Cardiac septum (tissue), 1 donor: ENCODE data around the gene FKBP6. TPM values are rescaled to one million over a fixed set of nuclear protein-coding genes. Genes with fewer than 3 reads are reported as not detected.
"Not testable (repeated sequence)": the region's sequence is repeated elsewhere in the genome, so short reads cannot be mapped to it uniquely, and the experiment has no call there.

Experiments
- DNase-seq: peaks from one replicate; pipeline ENCODE4 v3.0.0-alpha.2; 2020; ENCODE audit warnings: low spot score
- intact Hi-C: fragments of 100-400 bp; cut with DNase I; formaldehyde crosslinking; loops from one replicate; pipeline ENCODE4 v1.14.0; 2022
- total RNA-seq: library from RNA; stranded (reverse); fragmentation: NEBNext Ultra II Directional; extraction: Animal tissue kit (Norgen Biotek cat#: 25700); gene quantifications from one replicate; pipeline ENCODE4 v1.2.1, GENCODE V29; 2021
- donor health status: DM: no; HTN: no; CAD: no.

The FKBP6 gene
- total RNA-seq, 1 donor from 2014 or later = not detected

DNA sequence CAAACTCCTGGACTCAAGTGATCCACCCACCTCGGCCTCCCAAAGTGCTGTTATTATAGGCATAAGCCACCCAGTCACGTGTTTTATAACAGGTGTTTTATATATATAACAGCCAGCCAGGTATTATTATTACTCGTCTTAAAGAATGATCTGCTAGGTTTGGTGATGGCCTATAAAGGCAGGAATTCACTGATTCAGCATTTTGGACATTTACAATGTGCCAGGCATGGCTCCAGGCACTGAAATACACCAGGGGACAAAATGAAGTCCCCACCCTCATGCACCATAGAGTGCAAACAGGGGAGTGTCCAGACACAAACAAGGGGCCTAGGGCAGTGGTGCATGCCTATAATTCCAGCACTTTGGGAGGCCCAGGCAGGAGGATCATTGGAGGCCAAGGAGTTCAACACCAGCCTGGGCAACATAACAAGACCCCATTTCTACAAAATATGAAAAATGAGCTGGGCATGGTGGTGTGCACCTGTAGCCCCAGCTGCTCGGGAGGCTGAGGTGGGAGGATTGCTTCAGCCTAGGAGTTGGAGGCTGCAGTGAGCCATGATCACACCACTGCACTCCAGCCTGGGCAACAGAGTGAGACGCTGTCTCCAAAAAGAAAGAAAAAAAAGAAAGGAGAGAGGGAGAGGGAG is 4.4 kb upstream of the FKBP6 start:
- intact Hi-C loops, DNase-seq: not testable (repeated sequence)

DNA sequence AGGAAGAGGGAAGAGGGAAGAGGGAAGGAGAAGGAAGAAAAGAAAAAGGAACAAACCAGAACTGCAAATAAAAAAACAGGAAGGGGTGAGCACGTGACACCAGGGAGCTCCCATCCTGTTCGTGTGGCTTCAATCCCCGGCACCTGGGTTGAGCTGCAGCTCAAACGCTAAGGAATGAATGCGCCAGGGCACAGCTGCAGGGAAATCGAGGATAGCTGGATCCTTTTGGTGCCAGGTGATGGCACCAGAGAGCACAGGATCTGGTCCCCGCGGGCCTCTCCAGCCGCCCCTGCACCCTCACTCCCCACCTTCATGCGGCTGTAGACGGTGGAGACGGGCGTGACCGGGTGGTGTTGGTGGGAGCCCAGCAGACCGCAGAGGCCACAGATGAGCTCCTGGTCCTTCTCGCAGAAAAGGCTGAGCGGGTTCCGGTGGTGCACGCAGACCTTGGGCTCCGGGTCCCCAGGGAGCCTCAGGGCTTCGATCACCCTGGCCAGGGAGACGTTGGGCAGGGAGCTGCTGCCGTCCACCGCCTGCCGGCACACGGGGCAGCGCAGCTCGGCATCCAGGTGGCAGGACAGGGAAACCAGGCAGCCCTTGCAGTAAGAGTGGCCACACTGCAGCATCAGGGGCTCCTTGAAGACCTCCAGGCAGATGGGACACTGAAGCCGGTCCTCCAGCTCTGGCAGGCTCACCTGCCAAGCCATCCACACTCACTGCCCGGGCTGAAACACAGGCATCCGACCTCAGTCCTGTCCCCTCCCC is 3.7 kb upstream of the FKBP6 start:
- intact Hi-C loops = not testable (repeated sequence)
- peak; percentile 78 for DNase-seq

GRCh38 chr7:73325424-73325823 is 2.5 kb upstream of the FKBP6 start:
- DNase-seq, intact Hi-C loops: not testable (repeated sequence)

- intact Hi-C loops, DNase-seq: not testable (repeated sequence)
Observed at GRCh38 chr7:73327449-73327848, 512 bp upstream of the FKBP6 start.

GRCh38 chr7:73328696-73329095 is 735 bp downstream of the FKBP6 start:
- intact Hi-C loops = no loop called here
- no peak for DNase-seq

GRCh38 chr7:73329861-73330581 is 2.1 kb downstream of the FKBP6 start:
- no peak for DNase-seq

GRCh38 chr7:73330772-73331171 is 2.8 kb downstream of the FKBP6 start:
- intact Hi-C loops = no loop called here

More at GRCh38 chr7:73329861-73330581, 2.1 kb downstream of the FKBP6 start:
- intact Hi-C loops = no loop called here

GRCh38 chr7:73332447-73332846 is 4.5 kb downstream of the FKBP6 start:
- intact Hi-C loops = no loop called here
- no peak for DNase-seq

More at GRCh38 chr7:73330772-73331171, 2.8 kb downstream of the FKBP6 start:
- DNase-seq = no peak

- no peak for DNase-seq
- intact Hi-C loops = no loop called here
Observed at GRCh38 chr7:73338321-73338720, 10.4 kb downstream of the FKBP6 start.

GRCh38 chr7:73340514-73340913 is 12.6 kb downstream of the FKBP6 start:
- no peak for DNase-seq
- intact Hi-C loops = loop anchor here (5.0 kb wide), 1 partner anchor 112 kb away; no protein-coding TSS in a partner anchor

- intact Hi-C loops = loop anchor here (5.0 kb wide), 1 partner anchor 110 kb away; no protein-coding TSS in a partner anchor
- DNase-seq = no peak
Observed at GRCh38 chr7:73341877-73342276, 13.9 kb downstream of the FKBP6 start.

GRCh38 chr7:73342645-73343044 is 14.7 kb downstream of the FKBP6 start:
- no peak for DNase-seq
- intact Hi-C loops = loop anchor here (5.0 kb wide), 1 partner anchor 110 kb away; no protein-coding TSS in a partner anchor

DNA sequence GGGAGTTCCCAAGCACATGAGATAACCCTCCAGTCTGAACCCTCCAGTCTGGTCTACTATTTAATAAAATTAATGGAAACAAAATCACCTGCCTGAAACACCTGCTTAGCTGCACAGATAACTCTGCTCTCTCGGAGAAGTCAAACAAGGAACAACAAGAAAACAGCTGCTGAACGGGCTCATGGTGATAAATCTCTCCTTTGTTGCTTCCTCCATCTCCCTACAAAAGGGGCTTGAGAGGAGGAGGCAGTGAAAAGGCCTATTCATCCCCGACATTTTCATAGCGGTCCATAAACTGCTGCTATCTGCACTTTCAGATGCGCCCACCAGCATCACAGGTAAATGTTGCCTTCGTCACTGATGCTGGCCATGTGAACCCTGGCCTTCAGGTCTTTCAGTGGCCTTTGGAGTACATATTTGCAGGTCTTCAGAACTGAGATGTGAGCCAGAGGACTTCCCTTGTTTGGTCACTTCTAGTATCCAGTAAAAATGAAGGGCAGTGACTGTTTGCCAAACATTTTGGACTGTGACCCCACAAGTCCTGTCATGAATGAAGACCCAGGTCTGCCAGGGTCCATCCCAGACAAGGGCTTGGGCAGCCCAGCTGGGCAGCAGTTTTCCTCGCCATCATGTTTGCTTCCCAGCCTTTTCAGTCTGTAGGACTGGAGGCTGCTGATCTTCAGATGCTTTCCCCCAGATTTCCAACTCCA is 15.9 kb downstream of the FKBP6 start:
- intact Hi-C loops = loop anchor here (5.0 kb wide), 1 partner anchor 108 kb away; no protein-coding TSS in a partner anchor
- no peak for DNase-seq

DNA sequence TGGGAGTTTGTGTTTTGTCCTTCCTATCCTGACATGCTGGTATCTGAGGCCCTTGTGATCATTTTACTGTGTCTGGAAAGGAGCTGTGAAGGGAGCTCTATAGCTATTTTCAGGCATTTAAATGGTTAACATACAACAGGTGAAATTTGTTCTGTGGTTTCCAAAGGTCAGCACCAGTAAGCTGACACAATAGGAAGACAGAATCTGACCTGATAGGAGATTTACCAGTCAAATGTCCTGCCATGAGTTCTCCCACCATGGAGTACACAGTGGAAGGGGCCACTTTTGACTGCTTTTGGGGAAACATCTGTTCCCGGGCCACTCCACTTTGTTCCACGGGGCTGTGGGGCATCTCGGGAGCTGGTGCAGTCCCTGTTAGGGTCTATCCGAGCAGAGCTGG is 17.6 kb downstream of the FKBP6 start:
- DNase-seq = no peak
- intact Hi-C loops = no loop called here

- no peak for DNase-seq
- intact Hi-C loops = no loop called here
Observed at GRCh38 chr7:73345951-73346350, 18.0 kb downstream of the FKBP6 start.

DNA sequence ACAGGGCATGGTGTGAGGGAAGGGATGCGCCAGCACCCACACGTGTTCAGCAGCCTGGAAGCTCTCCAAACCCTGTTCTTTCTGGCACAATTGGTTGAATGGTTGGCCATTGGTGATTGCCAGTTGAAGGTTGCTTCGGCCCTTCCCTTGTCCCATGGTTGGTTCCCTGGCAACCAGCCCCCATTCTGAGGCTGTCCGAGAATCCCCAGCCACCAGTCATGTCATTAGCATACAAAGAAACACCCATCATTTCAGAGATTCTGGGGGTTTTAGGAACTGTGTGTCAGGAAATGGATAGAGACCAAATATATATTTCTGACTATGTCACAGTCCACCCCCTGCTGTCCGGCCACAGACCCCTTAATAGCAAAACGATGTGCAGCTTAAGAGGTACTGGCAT is 21.8 kb downstream of the FKBP6 start:
- intact Hi-C loops = no loop called here

DNA sequence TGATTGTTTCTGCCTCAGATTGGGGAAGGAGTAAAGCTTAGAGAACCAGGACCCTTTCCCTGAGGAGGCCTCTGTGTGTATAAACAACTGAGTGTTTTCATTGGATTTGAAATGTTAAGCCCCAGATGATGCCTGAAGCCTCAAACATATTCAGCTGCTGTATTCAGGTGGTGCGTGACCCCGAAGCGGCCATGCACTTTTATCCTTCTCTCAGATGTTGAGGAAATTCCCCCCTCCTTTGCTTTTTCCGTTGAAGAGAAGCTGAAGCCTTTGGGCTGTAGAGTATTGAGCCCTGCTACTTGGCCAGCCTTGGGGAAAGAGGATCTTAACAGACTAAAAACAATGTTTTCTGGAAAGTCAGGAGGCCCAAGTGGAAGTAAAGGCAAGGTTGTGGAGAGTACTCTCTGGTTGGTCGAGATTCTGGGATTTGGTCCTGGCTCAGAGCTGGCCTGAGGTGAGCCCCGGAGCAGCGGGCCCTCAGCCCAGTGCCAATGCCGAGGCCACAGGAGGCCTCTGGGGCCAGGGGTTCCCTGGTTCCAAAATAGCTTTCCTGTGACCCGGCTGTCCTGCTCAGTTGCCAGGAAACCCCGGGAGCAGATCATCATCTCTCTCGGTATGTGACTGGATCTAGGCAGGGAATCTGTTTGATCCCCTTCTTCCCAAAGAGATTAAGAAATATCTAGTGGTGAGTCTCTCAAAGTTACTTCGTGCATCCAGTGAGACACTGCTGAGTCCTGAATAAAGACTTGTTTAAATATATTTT is 22.5 kb downstream of the FKBP6 start:
- intact Hi-C loops = no loop called here
- DNase-seq = no peak

More for the DNA sequence above, 21.8 kb downstream of the FKBP6 start:
- DNase-seq = no peak

DNA sequence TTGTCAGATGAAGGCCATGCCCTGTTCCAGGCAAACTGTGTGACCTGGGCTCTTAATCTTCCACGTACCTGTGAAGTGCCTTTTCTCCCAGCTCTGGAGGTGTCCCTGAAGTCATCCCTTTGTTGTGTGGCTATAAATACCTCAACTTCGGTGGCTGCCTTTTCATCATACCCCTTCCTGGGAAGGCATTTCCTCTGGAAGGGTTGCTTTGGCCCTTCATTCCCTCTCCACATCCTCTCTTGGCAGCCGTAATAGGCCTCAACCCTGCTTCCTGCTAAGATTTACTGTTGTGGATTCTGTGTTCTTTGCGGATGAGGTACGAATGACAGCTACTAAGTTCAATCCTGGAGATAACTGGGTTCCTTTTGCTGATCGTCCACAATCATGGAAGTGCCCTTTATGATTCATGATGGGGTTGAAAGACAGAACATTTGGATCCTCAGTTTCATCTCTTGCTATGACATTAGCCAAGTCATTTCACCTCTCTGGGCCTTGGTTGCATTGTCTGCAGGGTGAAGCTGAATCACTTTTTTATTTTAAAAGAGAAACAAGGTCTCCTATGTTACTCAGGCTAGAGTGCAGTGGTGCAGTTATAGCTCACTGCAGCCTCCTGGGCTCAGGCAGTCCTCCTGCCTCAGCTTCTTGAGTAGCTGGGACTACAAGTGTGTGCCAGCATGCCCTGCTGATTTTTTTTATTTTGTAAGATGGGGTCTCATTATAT is 23.6 kb downstream of the FKBP6 start:
- no peak for DNase-seq
- intact Hi-C loops = no loop called here
